HG03457 (cell line): Measurements from ENCODE around the gene ZP1.

Experiments used
- ATAC-seq: cut with Tn5 transposase; IDR thresholded peaks from one replicate; pipeline ENCODE4 v1.9.1; 2021; ENCODE audit warnings: moderate number of reproducible peaks; ENCODE audit not compliant: unreplicated experiment

ZP1 gene

DNA sequence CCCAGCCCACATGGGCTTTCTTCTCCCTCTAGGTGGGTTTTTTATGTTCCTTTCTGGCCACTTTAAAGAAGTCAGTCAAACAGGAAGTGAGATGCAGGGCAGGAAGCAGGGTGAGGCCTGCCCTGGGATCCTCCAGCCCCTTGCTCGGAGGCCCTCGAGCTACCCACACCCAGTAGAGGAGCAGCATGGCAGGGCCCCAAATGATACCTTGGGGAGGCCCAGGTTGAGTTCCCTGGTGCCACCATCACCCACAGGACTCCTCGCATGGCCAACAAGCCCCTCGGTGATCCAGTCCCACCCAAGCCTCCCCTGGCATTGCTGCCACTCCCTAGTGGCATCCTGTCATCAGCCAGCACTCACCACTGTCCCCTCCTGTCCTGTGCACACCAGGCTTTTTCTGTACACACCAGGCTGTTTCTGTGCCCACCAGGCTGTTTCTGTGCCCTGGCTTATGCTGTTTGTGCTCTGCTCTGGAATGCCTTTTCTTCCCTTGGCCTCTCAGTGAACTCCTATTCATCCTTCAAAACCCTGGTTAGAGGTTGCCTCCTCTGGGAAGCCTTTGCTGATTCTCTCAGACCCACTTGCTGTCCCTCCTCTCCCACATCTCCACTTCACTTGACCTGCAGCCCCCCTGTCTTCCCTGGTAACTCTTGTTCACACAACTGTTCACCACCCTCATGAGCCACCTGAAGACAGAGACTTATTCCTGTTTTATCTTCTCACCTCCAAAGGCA lies 8.4 kb upstream of the ZP1 start:
- ATAC-seq = no peak

DNA sequence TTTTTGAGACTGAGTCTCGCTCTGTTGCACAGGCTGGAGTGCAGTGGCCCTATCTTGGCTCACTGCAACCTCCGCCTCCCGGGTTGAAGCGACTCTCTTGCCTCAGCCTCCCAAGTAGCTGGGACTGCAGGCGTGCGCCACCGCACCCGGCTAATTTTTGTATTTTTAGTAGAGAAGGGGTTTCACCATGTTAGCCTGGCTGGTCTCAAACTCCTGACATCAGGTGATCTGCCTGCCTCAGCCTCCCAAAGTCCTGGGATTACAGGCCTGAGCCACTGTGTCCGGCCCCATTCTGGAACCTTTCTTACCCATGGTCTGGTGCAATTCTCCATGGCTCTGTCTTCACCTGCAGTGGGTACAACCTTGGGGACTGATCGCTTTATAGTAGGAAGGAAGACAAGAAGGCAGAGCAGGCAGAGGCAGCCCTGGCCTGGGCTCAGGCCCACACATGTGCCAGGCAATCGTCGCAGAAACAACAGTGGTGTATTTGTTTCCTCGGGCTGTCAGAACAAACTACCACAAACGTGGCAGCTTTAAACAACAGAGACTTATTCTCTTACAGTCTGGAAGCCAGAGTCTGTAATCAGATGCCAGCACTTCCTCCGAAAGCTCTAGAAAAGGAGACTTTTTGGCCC lies 7.6 kb upstream of the ZP1 start:
- no peak for ATAC-seq

DNA sequence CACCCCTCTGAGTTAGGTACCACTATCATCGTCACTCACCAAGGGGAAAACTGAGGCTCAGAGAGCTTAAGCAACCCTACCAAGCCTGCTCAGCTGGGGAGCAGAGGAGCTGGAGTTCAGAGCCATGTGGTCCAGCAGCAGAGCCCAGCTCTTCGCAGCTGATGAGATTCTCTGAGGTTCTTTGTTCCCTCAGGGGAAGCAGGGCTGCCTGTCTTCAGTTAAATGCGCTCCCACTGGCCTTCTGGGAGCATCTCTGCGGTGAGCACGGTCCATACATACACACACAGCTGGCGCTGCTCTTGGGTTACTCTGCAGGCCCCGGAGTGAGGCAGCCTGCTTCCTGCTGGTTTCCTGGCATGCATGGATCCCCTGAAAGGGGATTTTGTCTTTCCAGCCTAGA lies 6.4 kb upstream of the ZP1 start:
- ATAC-seq = no peak

DNA sequence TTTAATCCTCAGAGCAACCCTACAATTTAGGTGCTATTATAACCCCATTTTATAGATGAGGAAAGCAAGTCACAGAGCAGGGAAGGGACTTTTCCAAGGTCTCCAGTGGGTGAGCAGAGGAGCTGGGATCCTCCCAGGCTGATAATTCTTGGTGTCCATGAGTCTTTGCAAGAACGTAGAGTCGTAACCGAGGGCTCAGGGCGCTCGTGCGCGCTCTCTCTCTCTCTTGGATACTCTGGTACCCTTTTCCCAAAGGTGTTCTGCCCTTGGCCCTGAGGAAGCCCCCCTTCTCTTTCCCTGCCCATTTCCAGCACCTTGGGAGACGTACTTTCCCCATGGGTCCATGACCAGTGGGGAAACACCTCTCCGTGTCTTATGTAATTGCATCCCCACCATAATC lies 5.2 kb upstream of the ZP1 start:
- ATAC-seq = no peak

DNA sequence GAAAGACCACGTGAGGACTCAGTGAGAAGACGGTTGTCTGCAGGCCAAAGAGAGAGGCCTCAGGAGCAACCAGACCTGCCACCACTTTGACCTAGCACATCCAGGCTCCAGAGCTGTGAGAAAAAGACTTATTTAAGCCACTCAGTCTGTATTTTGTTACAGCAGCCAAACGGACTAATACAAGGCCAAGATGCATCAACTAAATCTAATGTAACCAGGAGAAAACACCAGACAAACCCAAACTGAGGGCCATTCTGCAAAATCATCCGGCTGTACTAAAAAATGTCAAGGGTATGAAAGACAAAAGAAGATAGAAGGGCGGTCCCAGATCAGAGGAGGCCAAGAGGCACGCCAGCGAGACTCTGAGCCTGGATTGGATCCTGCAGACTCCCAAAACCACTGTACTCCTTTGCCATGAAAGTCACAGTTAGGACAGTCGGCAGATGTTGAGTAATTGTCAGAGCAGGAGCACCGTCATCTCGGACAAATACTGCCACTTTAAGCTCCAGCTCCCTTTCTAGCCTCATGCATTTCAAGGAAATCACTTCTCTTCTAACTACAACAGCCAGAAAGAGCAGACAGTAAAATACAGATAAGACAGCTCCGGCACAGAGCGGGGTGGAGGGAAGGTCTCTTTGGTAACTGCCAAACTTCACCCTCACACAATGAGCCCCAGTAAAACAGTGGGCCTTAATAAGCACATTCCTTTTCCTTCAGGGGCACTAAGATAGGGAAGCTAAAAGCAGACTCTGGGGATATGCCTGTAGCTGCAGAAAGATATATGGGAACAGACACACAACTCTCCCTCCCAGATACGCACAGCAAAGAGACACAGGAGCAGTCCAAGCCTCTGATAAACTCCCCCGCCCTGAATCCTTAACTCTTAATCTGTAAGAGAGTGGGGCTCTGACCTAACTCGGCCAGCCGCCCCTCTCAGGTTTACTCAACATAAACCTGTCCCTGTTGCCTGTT lies 3.5 kb upstream of the ZP1 start:
- ATAC-seq = no peak

DNA sequence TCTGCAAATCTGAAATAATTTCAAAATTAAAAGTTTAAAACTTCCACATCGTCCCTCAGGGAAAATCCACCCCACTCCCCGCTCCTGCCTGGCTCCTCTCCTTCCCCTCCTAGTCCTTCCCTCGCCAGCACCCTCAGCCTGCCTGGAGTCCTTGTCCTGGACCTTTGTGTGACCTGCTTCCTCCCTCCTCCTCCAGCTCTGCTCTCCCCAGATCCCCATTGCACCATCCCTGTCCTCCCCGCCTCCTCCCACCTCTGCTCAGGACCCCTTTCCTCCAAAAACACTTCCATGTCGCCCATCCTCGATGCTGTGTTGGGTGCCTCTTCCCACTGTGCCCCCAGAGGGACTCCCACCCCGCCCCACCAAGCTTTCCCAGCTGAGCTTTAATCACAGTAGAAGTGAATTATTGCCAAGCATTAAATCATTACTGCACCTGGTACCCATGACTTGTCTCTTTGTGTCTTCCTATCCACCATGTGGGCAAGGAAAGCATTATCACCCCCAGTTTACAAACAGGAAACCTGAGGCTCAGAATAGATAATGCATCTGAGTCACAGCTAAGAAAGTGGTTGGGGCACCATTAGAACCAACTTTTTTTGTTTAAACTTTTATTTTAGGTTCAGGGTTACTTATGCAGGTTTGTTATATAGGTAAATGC lies 2.4 kb upstream of the ZP1 start:
- no peak for ATAC-seq

DNA sequence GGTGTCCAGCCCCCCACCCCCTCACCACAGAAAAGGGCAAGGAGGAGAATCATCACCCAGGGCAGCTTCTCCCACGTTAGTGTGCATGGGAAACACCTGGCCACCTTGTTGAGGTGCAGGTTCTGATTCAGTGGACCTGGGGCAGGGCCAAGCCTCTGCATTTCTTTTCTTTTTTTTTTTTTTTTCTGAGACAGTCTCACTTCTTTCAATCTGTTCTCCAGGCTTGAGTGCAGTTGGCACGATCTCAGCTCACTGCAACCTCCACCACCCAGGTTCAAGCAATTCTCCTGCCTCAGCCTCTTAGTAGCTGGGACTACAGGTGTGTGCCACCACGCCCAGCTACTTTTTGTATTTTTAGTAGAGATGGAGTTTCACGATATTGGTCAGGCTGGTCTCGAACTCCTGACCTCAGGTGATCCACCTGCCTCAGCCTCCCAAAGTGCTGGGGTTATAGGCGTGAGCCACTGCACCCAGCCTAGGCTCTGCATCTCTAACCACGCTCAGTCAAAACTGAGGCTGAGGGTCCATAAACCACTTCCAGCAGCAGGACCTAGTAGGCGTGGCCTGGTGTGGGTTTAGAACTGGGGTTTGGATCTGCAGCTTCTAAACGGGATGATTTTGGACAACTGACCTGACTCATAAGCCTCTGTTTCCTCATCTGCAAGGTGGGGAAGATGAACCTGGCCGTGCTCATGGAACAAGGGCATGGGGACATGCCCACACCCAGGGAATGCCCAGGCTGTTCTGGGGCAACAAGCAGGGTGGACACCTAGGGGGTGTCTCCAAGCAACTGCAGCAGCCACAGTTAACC lies 734 bp downstream of the ZP1 start:
- no peak for ATAC-seq

DNA sequence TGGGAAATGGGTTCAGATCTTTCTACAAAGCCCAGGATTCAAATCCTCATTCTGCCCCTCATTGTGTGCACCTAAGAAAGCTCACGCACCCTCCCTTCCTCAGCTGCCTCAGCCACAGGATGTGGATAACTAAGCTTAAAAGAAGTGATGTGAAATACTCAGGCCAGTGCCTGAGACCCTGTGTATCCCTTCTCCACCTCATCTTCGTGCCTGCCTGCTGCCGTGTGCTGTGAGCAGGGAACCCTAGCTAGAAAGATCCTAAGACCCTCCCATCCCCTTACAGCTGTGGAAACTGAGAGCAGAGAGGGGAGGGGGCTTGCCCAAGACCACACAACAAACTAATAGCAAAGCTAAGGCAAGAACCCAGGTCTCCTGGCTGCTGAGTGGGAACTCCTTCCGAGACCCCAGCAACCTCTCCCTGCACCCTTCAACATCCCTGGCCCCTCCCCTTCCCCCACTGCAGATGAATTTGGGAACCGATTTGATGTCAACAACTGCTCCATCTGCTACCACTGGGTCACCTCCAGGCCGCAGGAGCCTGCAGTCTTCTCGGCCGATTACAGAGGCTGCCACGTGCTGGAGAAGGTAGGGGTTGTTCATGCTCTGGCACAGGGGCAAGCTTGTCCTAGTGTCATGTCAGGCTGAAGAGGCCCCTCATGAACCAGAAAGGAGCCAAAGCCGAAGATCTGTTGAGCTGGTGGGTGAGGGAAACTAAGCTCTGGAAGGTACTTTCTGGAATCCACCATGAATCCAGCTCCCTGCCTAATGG lies 1.5 kb downstream of the ZP1 start:
- ATAC-seq = no peak

DNA sequence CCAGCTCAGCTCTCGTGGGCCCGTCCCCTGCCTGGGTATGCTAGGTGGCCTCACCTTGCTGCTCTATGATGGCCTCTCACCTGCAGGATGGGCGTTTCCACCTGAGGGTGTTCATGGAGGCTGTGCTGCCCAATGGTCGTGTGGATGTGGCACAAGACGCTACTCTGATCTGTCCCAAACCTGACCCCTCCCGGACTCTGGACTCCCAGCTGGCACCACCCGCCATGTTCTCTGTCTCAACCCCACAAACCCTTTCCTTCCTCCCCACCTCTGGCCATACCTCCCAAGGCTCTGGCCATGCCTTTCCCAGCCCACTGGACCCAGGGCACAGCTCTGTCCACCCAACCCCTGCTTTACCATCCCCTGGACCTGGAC lies 2.1 kb downstream of the ZP1 start:
- ATAC-seq = no peak

DNA sequence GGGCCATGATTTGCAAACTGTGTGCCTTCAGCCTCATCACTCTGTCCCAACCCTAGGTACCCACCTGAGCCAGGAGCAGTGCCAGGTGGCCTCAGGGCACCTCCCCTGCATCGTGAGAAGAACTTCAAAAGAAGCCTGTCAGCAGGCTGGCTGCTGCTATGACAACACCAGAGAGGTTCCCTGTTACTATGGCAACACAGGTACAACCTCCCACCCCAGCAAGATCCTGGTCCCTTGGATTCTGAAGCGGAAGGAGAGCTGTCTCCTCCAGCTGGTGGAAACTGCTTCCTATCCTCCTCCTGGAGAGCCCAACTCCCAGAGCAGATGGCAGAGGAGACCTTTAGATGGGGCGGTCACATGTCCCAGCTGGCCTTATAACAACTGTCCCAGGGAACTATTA lies 2.9 kb downstream of the ZP1 start:
- ATAC-seq = no peak

DNA sequence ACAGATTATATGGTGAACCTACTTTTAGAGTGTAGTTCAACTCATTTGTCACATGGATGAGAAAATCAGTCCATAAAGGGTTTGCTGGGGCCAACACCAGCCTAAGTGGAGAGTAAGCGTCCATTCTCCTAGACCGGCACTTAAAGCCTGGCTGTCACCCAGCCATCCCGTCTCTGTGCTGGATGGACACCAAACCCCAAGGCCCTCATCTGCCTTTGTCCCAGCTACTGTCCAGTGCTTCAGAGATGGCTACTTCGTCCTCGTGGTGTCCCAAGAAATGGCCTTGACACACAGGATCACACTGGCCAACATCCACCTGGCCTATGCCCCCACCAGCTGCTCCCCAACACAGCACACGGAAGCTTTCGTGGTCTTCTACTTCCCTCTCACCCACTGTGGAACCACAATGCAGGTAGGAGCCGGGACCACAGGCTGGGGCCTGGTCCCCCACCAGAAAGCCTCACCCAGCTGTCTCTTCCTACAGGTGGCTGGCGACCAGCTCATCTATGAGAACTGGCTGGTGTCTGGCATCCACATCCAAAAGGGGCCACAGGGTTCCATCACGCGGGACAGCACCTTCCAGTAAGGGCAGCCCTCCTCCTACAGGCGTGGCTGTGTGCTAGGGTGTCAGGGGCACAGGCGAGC lies 3.5 kb downstream of the ZP1 start:
- ATAC-seq = no peak

DNA sequence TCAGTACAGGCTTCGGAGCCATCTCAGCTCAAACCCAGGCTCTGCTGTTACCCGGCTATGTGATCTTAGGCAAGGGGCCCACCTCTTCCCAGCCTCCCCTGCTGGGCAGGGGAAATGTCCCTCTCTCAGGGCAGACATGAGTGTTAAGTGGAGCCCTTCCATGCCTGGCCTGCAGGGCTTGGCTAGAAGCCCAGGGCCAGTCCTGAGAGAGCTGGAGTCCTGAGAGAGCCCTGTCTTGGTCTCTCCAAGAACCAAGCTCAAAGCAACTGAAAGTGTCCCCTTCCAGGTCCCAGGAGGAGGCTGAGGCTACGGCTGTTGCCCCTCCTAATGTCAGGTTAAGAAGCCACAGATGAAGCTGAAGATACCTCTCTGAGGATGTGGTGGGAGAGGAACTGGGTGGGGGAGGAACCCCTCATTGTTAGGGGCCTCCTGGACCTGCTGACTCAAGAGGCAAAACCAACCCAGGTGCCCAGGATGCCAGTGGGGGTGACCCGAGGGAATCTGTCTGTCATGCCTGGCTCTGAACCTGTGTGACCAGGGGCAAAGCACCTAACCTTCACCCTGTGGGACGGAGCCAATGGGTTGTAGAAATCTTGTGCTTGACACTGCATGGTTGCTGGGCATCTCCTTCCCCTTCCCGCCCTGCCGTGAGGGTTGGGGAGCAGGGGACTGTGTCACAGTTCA lies 4.2 kb downstream of the ZP1 start:
- no peak for ATAC-seq

DNA sequence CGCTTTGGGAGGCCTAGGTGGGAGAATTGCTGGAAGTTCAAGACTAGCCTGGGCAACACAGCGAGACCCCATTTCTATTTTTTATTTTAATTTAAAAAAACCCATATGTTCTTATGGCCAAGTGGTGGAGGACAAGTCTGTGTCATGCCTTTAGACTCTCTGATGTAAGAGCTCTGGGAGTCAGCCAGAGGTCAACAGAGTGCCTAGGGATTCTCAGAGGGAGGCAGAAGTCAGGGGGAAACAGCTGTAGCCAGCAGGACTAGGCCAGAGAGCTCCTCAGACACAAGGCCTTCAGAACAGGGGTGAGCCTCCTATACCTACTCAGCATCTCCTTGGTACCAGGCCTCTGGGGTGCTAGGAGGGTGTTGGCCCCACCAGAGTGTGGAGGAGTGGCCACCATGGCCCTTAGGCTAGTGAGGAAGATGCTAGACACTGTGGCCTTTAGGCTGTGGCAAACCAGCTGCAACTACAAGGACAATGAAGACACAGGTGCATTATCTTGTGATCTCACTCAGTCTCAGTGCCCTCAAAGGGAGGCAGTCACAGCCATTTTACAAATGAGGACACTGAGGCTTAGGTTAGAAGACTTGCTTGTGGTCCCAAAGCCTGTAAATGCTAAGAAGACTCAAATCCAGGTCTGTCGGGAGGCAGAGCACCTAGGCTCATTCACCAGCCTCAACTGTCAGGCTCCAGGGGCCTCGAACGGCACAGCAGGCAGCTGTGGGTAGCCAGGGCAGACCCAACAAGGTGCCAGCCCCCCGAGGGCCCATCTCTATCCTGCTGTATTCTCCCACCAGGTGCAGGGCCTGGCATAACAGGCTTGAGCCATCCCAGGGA lies 5.0 kb downstream of the ZP1 start:
- no peak for ATAC-seq

DNA sequence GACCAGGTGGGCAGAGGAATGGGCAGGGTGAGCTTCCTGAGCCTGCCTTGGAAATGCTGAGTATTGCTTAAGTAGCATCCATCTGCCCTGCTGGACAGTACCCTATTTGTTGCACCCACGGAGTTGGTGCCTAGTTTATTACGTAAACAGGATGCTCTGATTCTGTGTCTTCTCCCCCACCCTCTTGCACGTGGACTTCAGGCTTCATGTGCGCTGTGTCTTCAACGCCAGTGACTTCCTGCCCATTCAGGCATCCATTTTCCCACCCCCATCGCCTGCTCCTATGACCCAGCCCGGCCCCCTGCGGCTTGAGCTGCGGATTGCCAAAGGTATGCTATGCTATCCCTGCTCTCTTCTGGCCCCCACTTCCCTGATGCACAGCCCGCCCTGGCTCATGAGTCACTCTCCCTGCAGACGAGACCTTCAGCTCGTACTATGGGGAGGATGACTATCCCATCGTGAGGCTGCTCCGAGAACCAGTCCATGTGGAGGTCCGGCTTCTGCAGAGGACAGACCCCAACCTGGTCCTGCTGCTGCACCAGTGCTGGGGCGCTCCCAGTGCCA lies 5.7 kb downstream of the ZP1 start:
- ATAC-seq = no peak

DNA sequence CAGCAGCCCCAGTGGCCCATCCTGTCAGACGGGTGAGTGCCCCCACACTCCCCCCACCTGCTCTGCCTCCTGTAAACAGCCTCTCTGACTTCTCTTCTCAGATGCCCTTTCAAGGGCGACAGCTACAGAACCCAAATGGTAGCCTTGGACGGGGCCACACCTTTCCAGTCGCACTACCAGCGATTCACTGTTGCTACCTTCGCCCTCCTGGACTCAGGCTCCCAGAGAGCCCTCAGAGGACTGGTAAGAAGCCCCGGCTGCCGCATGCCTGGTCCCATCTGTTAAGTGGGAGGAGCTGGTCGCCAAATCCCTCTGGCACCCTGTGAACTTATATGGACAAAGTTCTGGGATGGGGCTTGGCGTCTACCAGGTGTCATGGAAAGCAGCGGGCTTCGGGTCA lies 6.2 kb downstream of the ZP1 start:
- ATAC-seq = no peak

DNA sequence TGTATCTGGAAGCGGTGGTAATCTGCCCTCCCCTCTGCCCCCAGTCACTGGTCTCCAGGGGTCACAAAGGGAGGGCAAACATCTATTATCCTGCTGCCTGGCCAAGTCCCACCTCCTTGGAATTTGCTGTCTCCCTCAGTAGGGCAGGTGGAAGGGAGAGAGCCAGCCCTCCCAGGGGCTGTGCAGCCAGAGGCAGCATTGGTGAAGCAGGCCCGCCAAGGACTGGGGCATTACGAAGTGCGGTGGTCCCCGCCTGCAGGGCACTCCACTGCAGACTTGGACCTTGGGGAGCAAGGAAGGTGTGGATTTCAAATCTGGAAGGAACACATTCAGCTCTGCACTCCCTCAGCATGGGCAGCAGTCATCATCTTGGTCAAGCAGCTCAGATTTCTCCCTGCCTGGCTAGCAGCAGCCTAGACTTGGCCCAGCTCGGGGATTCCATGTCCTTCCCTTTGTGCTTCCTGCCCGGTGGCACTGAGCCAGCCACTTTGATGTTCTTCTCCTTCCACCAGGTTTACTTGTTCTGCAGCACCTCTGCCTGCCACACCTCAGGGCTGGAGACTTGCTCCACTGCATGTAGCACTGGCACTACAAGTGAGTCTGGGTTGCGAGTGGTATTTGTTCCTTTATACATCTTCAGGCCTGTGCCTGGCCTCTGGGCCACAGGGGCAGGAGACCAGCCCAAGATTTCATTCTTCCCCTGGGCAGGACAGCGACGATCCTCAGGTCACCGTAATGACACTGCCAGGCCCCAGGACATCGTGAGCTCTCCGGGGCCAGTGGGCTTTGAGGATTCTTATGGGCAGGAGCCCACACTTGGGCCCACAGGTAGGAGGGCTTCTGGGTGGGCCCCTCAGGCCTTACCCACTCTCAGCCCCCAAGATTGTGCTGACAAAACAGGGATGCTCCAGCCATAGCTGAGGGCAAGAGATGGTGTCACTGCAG lies 7.4 kb downstream of the ZP1 start:
- ATAC-seq = no peak
